Esophagus squamous epithelium (tissue), 5 donors: ENCODE results near the gene CRHR2. TPM values are rescaled to one million over a fixed set of nuclear protein-coding genes. Genes with fewer than 3 reads are reported as not detected.

Source experiments
- DNase-seq: peaks from one replicate; lab custom pipeline; 2025; lab: John Stamatoyannopoulos, UW
- H3K27ac ChIP-seq, 4 donors: fragments of 200-600 bp; sonication (generic); one replicate each; pipeline ENCODE4 v1.5.1; 2016 to 2019; ENCODE audit warnings: mild to moderate bottlenecking in 1 of 4
- H3K27me3 ChIP-seq, 4 donors: fragments of 200-600 bp; sonication (generic); 1 replicate in 3 of 4; 2 replicates in 1 of 4; pipeline versions ENCODE4 v1.5.1 to v1.6.0; 2017 to 2021; ENCODE audit warnings: antibody characterized with exemption in 1 of 4
- H3K36me3 ChIP-seq, 3 donors: fragments of 200-600 bp; sonication (generic); one replicate each; pipeline ENCODE4 v1.5.1; 2016 to 2019
- H3K4me1 ChIP-seq, 3 donors: fragments of 200-600 bp; sonication (generic); one replicate each; pipeline ENCODE4 v1.5.1; 2017 to 2019
- H3K4me3 ChIP-seq, 4 donors: fragments of 200-600 bp; sonication (generic); 1 replicate in 3 of 4; 2 replicates in 1 of 4; pipeline ENCODE4 v1.5.1; 2016 to 2019; ENCODE audit warnings: mild to moderate bottlenecking in 2 of 4, moderate library complexity in 1 of 4
- H3K9me3 ChIP-seq, 3 donors: fragments of 200-600 bp; sonication (generic); one replicate each; pipeline ENCODE4 v1.5.1; 2016 to 2019
- CTCF ChIP-seq, 6 experiments: fragments of 450-650 bp in 4 of 6; fragments of 200-600 bp in 2 of 6; sonication (generic) in 2 of 6; IDR thresholded peaks; one replicate each; pipeline ENCODE4 v1.5.1; 2016 to 2019; ENCODE audit warnings: antibody characterized with exemption in 6 of 6, mild to moderate bottlenecking in 4 of 6, moderate library complexity in 4 of 6
- POLR2A ChIP-seq, 4 donors: fragments of 450-650 bp; IDR thresholded peaks; one replicate each; pipeline ENCODE4 v1.6.1; 2017; ENCODE audit warnings: antibody characterized with exemption in 4 of 4, mild to moderate bottlenecking in 4 of 4, moderate library complexity in 3 of 4
- WGBS, 2 donors: methylation state at CpG; one replicate each; pipeline ENCODE4 v1.1.5; 2018; 5-methylcytosine and 5-hydroxymethylcytosine counted together
- intact Hi-C: fragments of 100-400 bp; cut with DNase I; formaldehyde crosslinking; loops from one replicate; pipeline ENCODE4 v1.15.0; 2022
- total RNA-seq, 4 donors: library from RNA; depleted of rRNA; stranded (reverse); fragments of >200 nt; gene quantifications; one replicate each; pipeline ENCODE4 v1.1.0, GENCODE V29; 2016
- donor health status: DM: yes; HTN: yes; CAD: no.

CRHR2 gene
- total RNA-seq, 4 donors from 2014 or later, result under 0.01 to 0.09 TPM; not detected in 2

- H3K36me3 ChIP-seq, result peaks cover 0 to 100% (median 8%) of the 10 kb centered on the region in 3 donors
- DNase-seq, result no peak
- intact Hi-C loops, result no loop called here
- H3K4me1 ChIP-seq, result no peaks in the 10 kb centered on the region
- no peaks in the 10 kb centered on the region for H3K27me3 ChIP-seq
- WGBS, 2 donors, result 75 to 86% methylated on average over 1 of the region's 1 CpG
- H3K4me3 ChIP-seq, result no peak overlapping the region
- H3K27ac ChIP-seq, result no peak overlapping the region
- TF ChIP-seq POLR2A (IDR thresholded peaks at IDR 0.05) (no peak), CTCF (IDR thresholded peaks at IDR 0.05) (no peak)
- no peaks in the 10 kb centered on the region for H3K9me3 ChIP-seq
These were observed 57.0 kb downstream of the CRHR2 start for GRCh38 chr7:30625283-30625682.

GRCh38 chr7:30618961-30619360, 63.3 kb downstream of the CRHR2 start:
- H3K36me3 ChIP-seq, result peaks cover 0 to 99% (median 17%) of the 10 kb centered on the region in 3 donors
- no peak overlapping the region for H3K4me3 ChIP-seq
- WGBS, 2 donors, result 83 to 92% methylated on average over 1 of the region's 1 CpG
- no peaks in the 10 kb centered on the region for H3K9me3 ChIP-seq
- no peak for DNase-seq
- intact Hi-C loops, result loop anchor here (10.0 kb wide), 1 partner anchor 116 kb away; no protein-coding TSS in a partner anchor
- H3K27me3 ChIP-seq, result no peaks in the 10 kb centered on the region
- TF ChIP-seq POLR2A (IDR thresholded peaks at IDR 0.05), result no peak
- H3K27ac ChIP-seq, result no peak overlapping the region
- no peaks in the 10 kb centered on the region for H3K4me1 ChIP-seq

- no peaks in the 10 kb centered on the region for H3K4me1 ChIP-seq
- intact Hi-C loops, result loop anchor here (10.0 kb wide), 1 partner anchor 117 kb away; no protein-coding TSS in a partner anchor
- H3K9me3 ChIP-seq, result no peaks in the 10 kb centered on the region
- H3K4me3 ChIP-seq, result no peak overlapping the region
- WGBS, 2 donors, result 88 to 93% methylated on average over 4 of the region's 4 CpGs
- no peak for DNase-seq
- H3K27me3 ChIP-seq, result no peaks in the 10 kb centered on the region
- H3K27ac ChIP-seq, result no peak overlapping the region
- TF ChIP-seq CTCF (IDR thresholded peaks at IDR 0.05), result no peak
- no peak for TF ChIP-seq POLR2A (IDR thresholded peaks at IDR 0.05)
- peaks cover 0 to 99% (median 17%) of the 10 kb centered on the region in 3 donors for H3K36me3 ChIP-seq
These were observed 64.1 kb downstream of the CRHR2 start for GRCh38 chr7:30618080-30618676.

- no peak for DNase-seq
- peaks cover 0 to 99% (median 20%) of the 10 kb centered on the region in 3 donors for H3K36me3 ChIP-seq
- no peaks in the 10 kb centered on the region for H3K4me1 ChIP-seq
- no peaks in the 10 kb centered on the region for H3K9me3 ChIP-seq
- H3K27ac ChIP-seq, result no peak overlapping the region
- H3K27me3 ChIP-seq, result no peaks in the 10 kb centered on the region
- intact Hi-C loops, result loop anchor here (10.0 kb wide), 1 partner anchor 117 kb away; no protein-coding TSS in a partner anchor
- 83 to 97% methylated on average over 2 of the region's 2 CpGs for WGBS, 2 donors
- H3K4me3 ChIP-seq, result no peak overlapping the region
- TF ChIP-seq CTCF (IDR thresholded peaks at IDR 0.05), result no peak
- TF ChIP-seq POLR2A (IDR thresholded peaks at IDR 0.05), result no peak
These were observed 64.9 kb downstream of the CRHR2 start for GRCh38 chr7:30617359-30617758.

GRCh38 chr7:30616318-30616717, 65.9 kb downstream of the CRHR2 start:
- 85 to 89% methylated on average over 4 of the region's 4 CpGs for WGBS, 2 donors
- H3K27ac ChIP-seq, result no peak overlapping the region
- no peaks in the 10 kb centered on the region for H3K9me3 ChIP-seq
- H3K4me1 ChIP-seq, result no peaks in the 10 kb centered on the region
- TF ChIP-seq POLR2A (IDR thresholded peaks at IDR 0.05), result no peak
- TF ChIP-seq CTCF (IDR thresholded peaks at IDR 0.05), result no peak
- H3K4me3 ChIP-seq, result no peak overlapping the region
- intact Hi-C loops, result loop anchor here (10.0 kb wide), 1 partner anchor 118 kb away; no protein-coding TSS in a partner anchor
- peaks cover 0 to 99% (median 23%) of the 10 kb centered on the region in 3 donors for H3K36me3 ChIP-seq
- H3K27me3 ChIP-seq, result no peaks in the 10 kb centered on the region
- DNase-seq, result no peak
